ENCODE data around the gene RPL14. TPM values are rescaled to one million over a fixed set of nuclear protein-coding genes. Genes with fewer than 3 reads are reported as not detected.
"Not testable (repeated sequence)": the region's sequence is repeated elsewhere in the genome, so short reads cannot be mapped to it uniquely, and the experiment has no call there.

The RPL14 gene
- total and polyA plus RNA-seq, 9 donors: 668 to 4,413 (median 2,720) TPM

DNA sequence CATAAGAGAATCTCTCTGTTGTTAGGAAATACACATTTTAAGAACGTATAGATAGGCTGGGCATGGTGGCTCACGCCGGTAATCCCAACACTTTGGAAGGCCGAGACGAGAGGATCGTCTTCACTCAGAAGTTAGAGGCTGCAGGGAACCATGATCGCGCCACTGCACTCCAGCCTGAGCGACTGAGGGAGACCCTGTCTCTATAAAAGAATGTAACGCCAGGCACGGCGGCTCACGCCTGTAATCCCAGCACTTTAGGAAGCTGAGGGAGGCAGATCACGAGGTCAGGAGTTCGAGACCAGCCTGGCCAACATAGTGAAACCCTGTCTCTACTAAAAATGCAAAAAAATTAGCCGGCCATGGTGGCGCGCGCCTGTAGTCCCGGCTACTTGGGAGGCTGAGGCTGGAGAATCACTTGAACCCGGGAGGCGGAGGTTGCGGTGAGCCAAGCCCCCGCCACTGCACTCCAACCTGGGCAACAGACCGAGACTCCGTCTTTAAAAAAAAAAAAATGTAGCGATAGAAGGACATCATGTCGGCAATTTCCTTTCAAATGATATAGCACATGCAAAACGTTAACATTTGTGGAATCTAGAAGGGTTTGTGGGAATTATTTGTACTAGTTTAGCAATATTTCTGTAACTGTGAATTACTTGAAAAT lies 730 bp upstream of the RPL14 start:
- Histone ChIP-seq H3K4me1 (ENCODE audit: insufficient read depth) (peaks cover 9% of the 10 kb centered on the region), H3K36me3 (no peaks in the 10 kb centered on the region), H3K4me3 (peak overlapping the region; percentile 99), H3K27me3 (no peaks in the 10 kb centered on the region), H3K27ac (peak overlapping the region in 1 of 2 donors; percentile 74), H3K9me3 (no peaks in the 10 kb centered on the region)
- 46 to 59% (median 52%) methylated on average over 29 of the region's 29 CpGs for WGBS, 3 donors
- TF ChIP-seq POLR2A (IDR thresholded peaks at IDR 0.05) (no peak), EP300 (IDR thresholded peaks at IDR 0.05) (no peak)
- TF ChIP-seq, protein P1, sequence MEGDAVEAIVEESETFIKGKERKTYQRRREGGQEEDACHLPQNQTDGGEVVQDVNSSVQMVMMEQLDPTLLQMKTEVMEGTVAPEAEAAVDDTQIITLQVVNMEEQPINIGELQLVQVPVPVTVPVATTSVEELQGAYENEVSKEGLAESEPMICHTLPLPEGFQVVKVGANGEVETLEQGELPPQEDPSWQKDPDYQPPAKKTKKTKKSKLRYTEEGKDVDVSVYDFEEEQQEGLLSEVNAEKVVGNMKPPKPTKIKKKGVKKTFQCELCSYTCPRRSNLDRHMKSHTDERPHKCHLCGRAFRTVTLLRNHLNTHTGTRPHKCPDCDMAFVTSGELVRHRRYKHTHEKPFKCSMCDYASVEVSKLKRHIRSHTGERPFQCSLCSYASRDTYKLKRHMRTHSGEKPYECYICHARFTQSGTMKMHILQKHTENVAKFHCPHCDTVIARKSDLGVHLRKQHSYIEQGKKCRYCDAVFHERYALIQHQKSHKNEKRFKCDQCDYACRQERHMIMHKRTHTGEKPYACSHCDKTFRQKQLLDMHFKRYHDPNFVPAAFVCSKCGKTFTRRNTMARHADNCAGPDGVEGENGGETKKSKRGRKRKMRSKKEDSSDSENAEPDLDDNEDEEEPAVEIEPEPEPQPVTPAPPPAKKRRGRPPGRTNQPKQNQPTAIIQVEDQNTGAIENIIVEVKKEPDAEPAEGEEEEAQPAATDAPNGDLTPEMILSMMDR (IDR thresholded peaks at IDR 0.05): no peak
- DNase-seq: peak in 4 of 5 donors; percentile 26 to 43 (median 38)
- intact Hi-C loops (cut with DNase I): loop anchor here in 3 of 4 donors (5.0 to 10.0 kb wide), 3 partner anchors 132 to 149 kb away; partner anchors contain the start of gene EIF1B (in 1 of the 3)

DNA sequence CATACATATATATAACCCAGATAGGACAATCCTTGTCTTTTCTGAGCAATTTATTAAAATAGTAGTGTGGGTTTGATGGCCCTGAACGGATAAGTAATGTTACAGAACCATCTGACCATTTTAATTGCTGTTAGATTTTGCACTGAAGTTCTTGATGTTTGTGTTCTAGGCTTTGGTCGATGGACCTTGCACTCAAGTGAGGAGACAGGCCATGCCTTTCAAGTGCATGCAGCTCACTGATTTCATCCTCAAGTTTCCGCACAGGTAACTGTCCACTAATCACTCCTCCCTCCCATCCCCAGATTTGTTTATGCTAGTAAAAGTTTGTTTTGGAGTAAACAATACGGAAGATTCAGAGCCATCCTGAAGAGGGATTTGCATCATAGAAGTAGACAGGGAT lies 1.3 kb downstream of the RPL14 start:
- H3K9me3 ChIP-seq: no peaks in the 10 kb centered on the region
- no peak for DNase-seq
- no peak for TF ChIP-seq EP300 (IDR thresholded peaks at IDR 0.05)
- TF ChIP-seq, protein P1 (IDR thresholded peaks at IDR 0.05): no peak
- TF ChIP-seq POLR2A (IDR thresholded peaks at IDR 0.05): no peak
- 70 to 82% (median 80%) methylated on average over 4 of the region's 4 CpGs for WGBS, 3 donors
- peak overlapping the region in 1 of 2 donors; percentile 74 for H3K27ac ChIP-seq
- H3K4me3 ChIP-seq: peak overlapping the region; percentile 99
- no peaks in the 10 kb centered on the region for H3K36me3 ChIP-seq
- intact Hi-C loops (cut with DNase I): loop anchor here in 3 of 4 donors (5.0 to 10.0 kb wide), 3 partner anchors 134 to 151 kb away; partner anchors contain the start of gene EIF1B (in 1 of the 3)
- H3K4me1 ChIP-seq (ENCODE audit: insufficient read depth): peaks cover 7% of the 10 kb centered on the region
- no peaks in the 10 kb centered on the region for H3K27me3 ChIP-seq

- WGBS, 3 donors: 80 to 86% (median 84%) methylated on average over 6 of the region's 6 CpGs
- H3K4me1 ChIP-seq (ENCODE audit: insufficient read depth); H3K4me3 ChIP-seq; DNase-seq; intact Hi-C loops (cut with DNase I); H3K9me3 ChIP-seq; H3K27ac ChIP-seq; H3K36me3 ChIP-seq; H3K27me3 ChIP-seq: not testable (repeated sequence)
Measured at GRCh38 chr3:40460481-40460880, 3.3 kb downstream of the RPL14 start.

GRCh38 chr3:40461161-40461560 lies 4.0 kb downstream of the RPL14 start:
- H3K36me3 ChIP-seq: no peaks in the 10 kb centered on the region

DNA sequence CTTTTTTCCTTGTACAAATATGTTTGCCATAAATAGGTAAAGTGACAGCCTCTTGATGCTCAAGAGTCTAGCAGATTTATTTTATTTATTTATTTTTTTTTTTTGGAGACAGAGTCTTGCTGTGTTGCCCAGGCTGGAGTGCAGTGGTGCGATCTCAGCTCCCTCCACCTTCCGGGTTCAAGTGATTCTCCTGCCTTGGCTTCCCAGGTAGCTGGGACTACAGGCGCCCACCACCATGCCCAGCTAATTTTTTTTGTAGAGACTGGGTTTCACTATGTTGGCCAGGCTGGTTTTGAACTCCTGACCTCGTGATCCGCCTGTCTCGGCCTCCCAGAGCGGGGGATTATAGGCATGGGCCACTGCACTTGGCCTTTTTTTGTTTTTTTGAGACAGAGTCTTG lies 5.7 kb downstream of the RPL14 start:
- DNase-seq; H3K4me3 ChIP-seq; H3K36me3 ChIP-seq; H3K9me3 ChIP-seq; intact Hi-C loops (cut with DNase I); H3K27me3 ChIP-seq; H3K4me1 ChIP-seq (ENCODE audit: insufficient read depth); H3K27ac ChIP-seq: not testable (repeated sequence)
- WGBS, 3 donors: 90 to 91% (median 90%) methylated on average over 7 of the region's 7 CpGs

More at GRCh38 chr3:40461161-40461560, 4.0 kb downstream of the RPL14 start:
- no peak for DNase-seq
- TF ChIP-seq, protein P1 (IDR thresholded peaks at IDR 0.05): no peak
- TF ChIP-seq POLR2A (IDR thresholded peaks at IDR 0.05) (no peak), EP300 (IDR thresholded peaks at IDR 0.05) (no peak)
- no peaks in the 10 kb centered on the region for H3K9me3 ChIP-seq
- peaks cover 7% of the 10 kb centered on the region for H3K4me1 ChIP-seq (ENCODE audit: insufficient read depth)
- WGBS, 3 donors: 69 to 77% (median 73%) methylated on average over 3 of the region's 3 CpGs
- H3K27ac ChIP-seq: no peak overlapping the region
- no peaks in the 10 kb centered on the region for H3K27me3 ChIP-seq
- intact Hi-C loops (cut with DNase I): no loop called here
- H3K4me3 ChIP-seq: no peak overlapping the region
